Activated CD4-positive, alpha-beta memory T cell treated with anti-CD3 and anti-CD28 coated beads for 36 hours (primary cell): Measurements from ENCODE around the gene CREB1. TPM values are rescaled to one million over a fixed set of nuclear protein-coding genes. Genes with fewer than 3 reads are reported as not detected.

ENCODE experiments used
- CTCF ChIA-PET: fragments of 350-600 bp; sonication (Branson Sonifier 250); formaldehyde crosslinking; loops from one replicate; lab custom pipeline; 2021; ENCODE audit warnings: antibody characterized with exemption, inconsistent platforms; lab: Charles Lee
- POLR2A ChIA-PET: fragments of 350-600 bp; sonication (Branson Sonifier 250); formaldehyde crosslinking; loops from one replicate; lab custom pipeline; 2021; ENCODE audit warnings: antibody characterized with exemption; lab: Charles Lee
- DNase-seq: peaks from one replicate; pipeline ENCODE4 v3.0.0-alpha.2; 2020
- H3K27ac Mint-ChIP-seq: one replicate; pipeline ENCODE4 v1.8.0; 2021; ENCODE audit warnings: mixed read lengths
- H3K27me3 Mint-ChIP-seq: one replicate; pipeline ENCODE4 v1.8.0; 2021; ENCODE audit warnings: mixed read lengths
- H3K36me3 Mint-ChIP-seq: one replicate; pipeline ENCODE4 v1.8.0; 2021; ENCODE audit warnings: mixed read lengths
- H3K4me1 Mint-ChIP-seq: one replicate; pipeline ENCODE4 v1.8.0; 2021; ENCODE audit warnings: low read depth, mixed read lengths
- H3K4me3 Mint-ChIP-seq: one replicate; pipeline ENCODE4 v1.8.0; 2021; ENCODE audit warnings: mild to moderate bottlenecking, mixed read lengths
- H3K9me3 Mint-ChIP-seq: one replicate; pipeline ENCODE4 v1.8.0; 2021; ENCODE audit warnings: mixed read lengths
- intact Hi-C: fragments of 100-400 bp; cut with micrococcal nuclease; formaldehyde crosslinking; loops from one replicate; pipeline ENCODE4 v1.15.1; 2023
- total RNA-seq, 2 experiments: library from RNA; stranded (reverse); gene quantifications; one replicate each; pipeline ENCODE4 v1.2.3, GENCODE V29; 2021

CREB1 gene
- total RNA-seq, 2 experiments from 2014 or later, result 90.7 to 92.2 TPM

GRCh38 chr2:207546822-207547221 lies 17.1 kb downstream of the CREB1 start:
- Mint-ChIP-seq H3K4me3 (no peak overlapping the region), H3K36me3 (peaks cover 15% of the 10 kb centered on the region), H3K27me3 (no peaks in the 10 kb centered on the region), H3K9me3 (no peaks in the 10 kb centered on the region), H3K4me1 (peaks cover 70% of the 10 kb centered on the region), H3K27ac (no peak overlapping the region)
- POLR2A ChIA-PET, result interaction anchor here (0.6 to 1.0 kb wide), 2 partner anchors 12 to 164 kb away, joined by 4 read pairs; no protein-coding TSS in a partner anchor
- intact Hi-C loops, result no loop called here
- DNase-seq, result no peak
- CTCF ChIA-PET, result no interaction called here

- CTCF ChIA-PET, result interaction anchor here (0.5 kb wide), 1 partner anchor 11 kb away, joined by 3 read pairs; no protein-coding TSS in a partner anchor
- Mint-ChIP-seq H3K36me3 (peaks cover 17% of the 10 kb centered on the region), H3K4me1 (peaks cover 58% of the 10 kb centered on the region), H3K27me3 (no peaks in the 10 kb centered on the region), H3K9me3 (no peaks in the 10 kb centered on the region), H3K4me3 (no peak overlapping the region), H3K27ac (no peak overlapping the region)
- no peak for DNase-seq
- intact Hi-C loops, result no loop called here
- POLR2A ChIA-PET, result interaction anchor here (1.4 kb wide), 1 partner anchor 18 kb away, joined by 5 read pairs; no protein-coding TSS in a partner anchor
Observed at GRCh38 chr2:207549145-207549544, 19.4 kb downstream of the CREB1 start.

GRCh38 chr2:207558079-207558491 lies 28.3 kb downstream of the CREB1 start:
- H3K4me3 Mint-ChIP-seq, result no peak overlapping the region
- intact Hi-C loops, result no loop called here
- H3K27ac Mint-ChIP-seq, result peak overlapping the region; percentile 43
- peaks cover 19% of the 10 kb centered on the region for H3K4me1 Mint-ChIP-seq
- ChIA-PET POLR2A (no interaction called here), CTCF (no interaction called here)
- no peaks in the 10 kb centered on the region for H3K27me3 Mint-ChIP-seq
- no peaks in the 10 kb centered on the region for H3K9me3 Mint-ChIP-seq
- H3K36me3 Mint-ChIP-seq, result peaks cover 28% of the 10 kb centered on the region
- no peak for DNase-seq

GRCh38 chr2:207561386-207562080 lies 31.8 kb downstream of the CREB1 start:
- POLR2A ChIA-PET, result no interaction called here
- Mint-ChIP-seq H3K9me3 (no peaks in the 10 kb centered on the region), H3K27ac (no peak overlapping the region), H3K27me3 (no peaks in the 10 kb centered on the region), H3K4me1 (peaks cover 20% of the 10 kb centered on the region), H3K4me3 (no peak overlapping the region), H3K36me3 (peaks cover 42% of the 10 kb centered on the region)
- CTCF ChIA-PET, result no interaction called here
- DNase-seq, result no peak
- intact Hi-C loops, result no loop called here

GRCh38 chr2:207565736-207566500 lies 36.2 kb downstream of the CREB1 start:
- Mint-ChIP-seq H3K4me1 (peaks cover 22% of the 10 kb centered on the region), H3K27me3 (no peaks in the 10 kb centered on the region), H3K27ac (no peak overlapping the region), H3K9me3 (no peaks in the 10 kb centered on the region), H3K4me3 (no peak overlapping the region), H3K36me3 (peaks cover 57% of the 10 kb centered on the region)
- intact Hi-C loops, result no loop called here
- DNase-seq, result no peak
- POLR2A ChIA-PET, result no interaction called here
- CTCF ChIA-PET, result no interaction called here

- no peaks in the 10 kb centered on the region for H3K9me3 Mint-ChIP-seq
- peaks cover 53% of the 10 kb centered on the region for H3K36me3 Mint-ChIP-seq
- CTCF ChIA-PET, result interaction anchor here (0.7 to 0.8 kb wide), 2 partner anchors 33 to 196 kb away, joined by 3 read pairs; no protein-coding TSS in a partner anchor
- intact Hi-C loops, result no loop called here
- no peak for DNase-seq
- H3K4me3 Mint-ChIP-seq, result no peak overlapping the region
- no peak overlapping the region for H3K27ac Mint-ChIP-seq
- H3K27me3 Mint-ChIP-seq, result no peaks in the 10 kb centered on the region
- H3K4me1 Mint-ChIP-seq, result peaks cover 20% of the 10 kb centered on the region
- POLR2A ChIA-PET, result interaction anchor here (0.6 kb wide), 1 partner anchor 15 kb away, joined by 6 read pairs; no protein-coding TSS in a partner anchor
Observed at GRCh38 chr2:207567671-207568070, 37.9 kb downstream of the CREB1 start.

- Mint-ChIP-seq H3K4me1 (peaks cover 26% of the 10 kb centered on the region), H3K4me3 (no peak overlapping the region), H3K27me3 (no peaks in the 10 kb centered on the region), H3K27ac (peak overlapping the region; percentile 34), H3K36me3 (peaks cover 58% of the 10 kb centered on the region), H3K9me3 (no peaks in the 10 kb centered on the region)
- DNase-seq, result no peak
- ChIA-PET CTCF (no interaction called here), POLR2A (interaction anchor here (1.0 kb wide), 1 partner anchor 41 kb away, joined by 3 read pairs; no protein-coding TSS in a partner anchor)
- intact Hi-C loops, result loop anchor here (5.0 kb wide), 1 partner anchor 39 kb away; no protein-coding TSS in a partner anchor
Observed at GRCh38 chr2:207571370-207571769, 41.6 kb downstream of the CREB1 start.

- CTCF ChIA-PET, result no interaction called here
- peaks cover 65% of the 10 kb centered on the region for H3K36me3 Mint-ChIP-seq
- DNase-seq, result no peak
- H3K9me3 Mint-ChIP-seq, result no peaks in the 10 kb centered on the region
- no peak overlapping the region for H3K27ac Mint-ChIP-seq
- peaks cover 4% of the 10 kb centered on the region for H3K4me1 Mint-ChIP-seq
- H3K4me3 Mint-ChIP-seq, result no peak overlapping the region
- intact Hi-C loops, result no loop called here
- no peaks in the 10 kb centered on the region for H3K27me3 Mint-ChIP-seq
- POLR2A ChIA-PET, result no interaction called here
Observed at GRCh38 chr2:207584952-207585351, 55.2 kb downstream of the CREB1 start.

GRCh38 chr2:207587305-207587704 lies 57.5 kb downstream of the CREB1 start:
- intact Hi-C loops, result no loop called here
- ChIA-PET CTCF (no interaction called here), POLR2A (no interaction called here)
- no peaks in the 10 kb centered on the region for H3K27me3 Mint-ChIP-seq
- peaks cover 76% of the 10 kb centered on the region for H3K36me3 Mint-ChIP-seq
- no peak for DNase-seq
- H3K4me3 Mint-ChIP-seq, result no peak overlapping the region
- H3K9me3 Mint-ChIP-seq, result peaks cover 13% of the 10 kb centered on the region
- H3K4me1 Mint-ChIP-seq, result peaks cover 4% of the 10 kb centered on the region
- no peak overlapping the region for H3K27ac Mint-ChIP-seq

- H3K27me3 Mint-ChIP-seq, result no peaks in the 10 kb centered on the region
- intact Hi-C loops, result no loop called here
- peaks cover 5% of the 10 kb centered on the region for H3K4me1 Mint-ChIP-seq
- peaks cover 82% of the 10 kb centered on the region for H3K36me3 Mint-ChIP-seq
- H3K4me3 Mint-ChIP-seq, result no peak overlapping the region
- H3K9me3 Mint-ChIP-seq, result peaks cover 18% of the 10 kb centered on the region
- H3K27ac Mint-ChIP-seq, result no peak overlapping the region
- POLR2A ChIA-PET, result no interaction called here
- no peak for DNase-seq
- CTCF ChIA-PET, result no interaction called here
Observed at GRCh38 chr2:207589143-207589542, 59.4 kb downstream of the CREB1 start.

- ChIA-PET CTCF (no interaction called here), POLR2A (no interaction called here)
- intact Hi-C loops, result no loop called here
- no peak for DNase-seq
- Mint-ChIP-seq H3K9me3 (peaks cover 18% of the 10 kb centered on the region), H3K27me3 (no peaks in the 10 kb centered on the region), H3K27ac (no peak overlapping the region), H3K36me3 (peaks cover 61% of the 10 kb centered on the region), H3K4me1 (peaks cover 3% of the 10 kb centered on the region), H3K4me3 (no peak overlapping the region)
Observed at GRCh38 chr2:207593277-207593676, 63.5 kb downstream of the CREB1 start.

- no peak overlapping the region for H3K4me3 Mint-ChIP-seq
- POLR2A ChIA-PET, result no interaction called here
- peak overlapping the region; percentile 54 for H3K27ac Mint-ChIP-seq
- H3K4me1 Mint-ChIP-seq, result peaks cover 3% of the 10 kb centered on the region
- peaks cover 54% of the 10 kb centered on the region for H3K36me3 Mint-ChIP-seq
- no peak for DNase-seq
- CTCF ChIA-PET, result no interaction called here
- intact Hi-C loops, result no loop called here
- H3K27me3 Mint-ChIP-seq, result no peaks in the 10 kb centered on the region
- H3K9me3 Mint-ChIP-seq, result peaks cover 18% of the 10 kb centered on the region
Observed at GRCh38 chr2:207594264-207594663, 64.5 kb downstream of the CREB1 start.
